ENCODE results near the gene EFS.

The EFS gene

DNA sequence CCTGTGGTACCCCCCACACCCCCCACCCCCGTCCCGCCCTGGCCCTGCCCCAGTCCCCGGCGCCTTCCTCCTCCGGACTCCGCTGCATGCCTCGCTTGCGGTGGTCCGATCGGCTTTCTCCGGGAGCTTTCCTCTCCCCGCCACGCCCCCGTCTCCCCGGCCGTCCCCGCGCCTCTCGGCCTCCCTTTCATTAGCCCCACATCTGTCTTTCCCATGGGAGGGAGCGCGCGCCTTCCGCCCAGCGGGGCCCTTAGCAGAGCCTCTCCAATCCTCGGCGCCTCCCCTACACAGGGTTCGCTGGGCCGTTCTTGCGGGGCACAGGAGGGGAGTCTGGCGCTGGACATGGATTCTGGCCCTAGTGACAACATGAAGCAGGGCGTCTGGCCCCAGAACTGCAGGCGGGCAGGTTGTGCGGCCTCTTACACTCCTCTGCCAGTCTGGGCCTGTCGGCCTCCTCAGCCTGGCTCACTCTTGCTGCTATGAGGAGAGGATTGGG is 1.5 kb upstream of the EFS start:
- H3K36me3 ChIP-seq (ENCODE audit: insufficient read depth, low read length): no peaks in the 10 kb centered on the region
- H3K4me1 ChIP-seq (ENCODE audit: insufficient read depth, low read length): no peaks in the 10 kb centered on the region
- no peak for ATAC-seq (ENCODE audit: insufficient read depth, low read depth)
- no peaks in the 10 kb centered on the region for H3K79me2 ChIP-seq (ENCODE audit: insufficient read depth, low read length)
- H3K27ac ChIP-seq (ENCODE audit: low read length): no peak overlapping the region
- H3K4me3 ChIP-seq (ENCODE audit: low read depth in 1 of 2, low read length in 2 of 2): no peak overlapping the region
- H3K4me2 ChIP-seq (ENCODE audit: insufficient read depth, low read length): no peak overlapping the region
- no peak overlapping the region for H3K9ac ChIP-seq (ENCODE audit: low read depth, low read length)
- no peak for DNase-seq
- no peak overlapping the region for H2AFZ ChIP-seq (ENCODE audit: low read depth, low read length)
- no peaks in the 10 kb centered on the region for H4K20me1 ChIP-seq (ENCODE audit: insufficient read depth, low read length)
- H3K9me3 ChIP-seq (ENCODE audit: insufficient read depth, low read length, severe bottlenecking): no peaks in the 10 kb centered on the region
- peaks cover 3% of the 10 kb centered on the region for H3K27me3 ChIP-seq (ENCODE audit: insufficient read depth, low read length, poor library complexity)
- TF ChIP-seq, protein P1, sequence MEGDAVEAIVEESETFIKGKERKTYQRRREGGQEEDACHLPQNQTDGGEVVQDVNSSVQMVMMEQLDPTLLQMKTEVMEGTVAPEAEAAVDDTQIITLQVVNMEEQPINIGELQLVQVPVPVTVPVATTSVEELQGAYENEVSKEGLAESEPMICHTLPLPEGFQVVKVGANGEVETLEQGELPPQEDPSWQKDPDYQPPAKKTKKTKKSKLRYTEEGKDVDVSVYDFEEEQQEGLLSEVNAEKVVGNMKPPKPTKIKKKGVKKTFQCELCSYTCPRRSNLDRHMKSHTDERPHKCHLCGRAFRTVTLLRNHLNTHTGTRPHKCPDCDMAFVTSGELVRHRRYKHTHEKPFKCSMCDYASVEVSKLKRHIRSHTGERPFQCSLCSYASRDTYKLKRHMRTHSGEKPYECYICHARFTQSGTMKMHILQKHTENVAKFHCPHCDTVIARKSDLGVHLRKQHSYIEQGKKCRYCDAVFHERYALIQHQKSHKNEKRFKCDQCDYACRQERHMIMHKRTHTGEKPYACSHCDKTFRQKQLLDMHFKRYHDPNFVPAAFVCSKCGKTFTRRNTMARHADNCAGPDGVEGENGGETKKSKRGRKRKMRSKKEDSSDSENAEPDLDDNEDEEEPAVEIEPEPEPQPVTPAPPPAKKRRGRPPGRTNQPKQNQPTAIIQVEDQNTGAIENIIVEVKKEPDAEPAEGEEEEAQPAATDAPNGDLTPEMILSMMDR (IDR thresholded peaks at IDR 0.05; ENCODE audit: borderline replicate concordance, extremely low read depth, low read length, poor library complexity, severe bottlenecking): no peak
- TF ChIP-seq EZH2 (IDR thresholded peaks at IDR 0.05; ENCODE audit: borderline replicate concordance, low read depth, low read length, severe bottlenecking): no peak

DNA sequence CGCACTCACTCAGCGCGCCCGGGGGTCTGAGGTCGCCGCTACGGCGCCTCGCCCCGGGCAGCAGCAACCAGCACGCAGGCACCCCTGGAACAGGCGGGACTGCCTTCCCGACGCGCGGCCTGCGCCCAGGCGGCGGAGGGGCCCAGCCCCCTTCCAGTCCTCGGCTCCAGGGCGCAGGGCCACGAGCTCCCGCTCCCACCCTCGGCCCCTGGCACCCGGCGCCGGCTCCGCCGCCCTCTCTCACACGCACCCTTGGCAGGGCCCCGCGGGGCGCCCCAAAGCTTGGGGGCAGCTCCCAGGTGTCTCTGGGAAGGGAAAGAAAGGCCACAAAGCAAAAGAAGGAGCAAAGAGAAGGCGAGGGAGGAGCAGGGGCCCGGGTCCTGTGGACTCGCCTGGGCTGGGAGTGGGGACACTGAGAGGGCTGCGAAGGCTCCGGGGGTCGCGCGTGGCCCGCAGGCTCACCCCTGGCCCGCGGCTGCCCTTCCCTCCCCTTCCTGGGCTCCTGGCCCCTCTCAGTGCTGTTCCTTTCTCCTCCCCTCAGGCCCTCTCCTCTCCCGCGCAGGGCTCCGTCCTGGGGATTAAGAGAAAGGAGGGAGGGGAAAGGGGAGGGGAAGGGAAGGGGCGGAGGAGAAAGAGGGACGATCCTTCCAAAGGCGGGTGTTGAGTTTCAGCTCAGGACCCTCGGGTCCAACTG is 907 bp upstream of the EFS start:
- Histone ChIP-seq H3K36me3 (ENCODE audit: insufficient read depth, low read length) (no peaks in the 10 kb centered on the region), H3K9ac (ENCODE audit: low read depth, low read length) (no peak overlapping the region), H3K27ac (ENCODE audit: low read length) (no peak overlapping the region), H3K27me3 (ENCODE audit: insufficient read depth, low read length, poor library complexity) (peaks cover 3% of the 10 kb centered on the region), H2AFZ (ENCODE audit: low read depth, low read length) (no peak overlapping the region), H3K4me2 (ENCODE audit: insufficient read depth, low read length) (no peak overlapping the region), H3K4me1 (ENCODE audit: insufficient read depth, low read length) (no peaks in the 10 kb centered on the region), H3K9me3 (ENCODE audit: insufficient read depth, low read length, severe bottlenecking) (no peaks in the 10 kb centered on the region), H3K79me2 (ENCODE audit: insufficient read depth, low read length) (no peaks in the 10 kb centered on the region), H3K4me3 (ENCODE audit: low read depth in 1 of 2, low read length in 2 of 2) (no peak overlapping the region), H4K20me1 (ENCODE audit: insufficient read depth, low read length) (no peaks in the 10 kb centered on the region)
- DNase-seq (no peak), ATAC-seq (ENCODE audit: insufficient read depth, low read depth) (no peak)
- TF ChIP-seq, protein P1 (IDR thresholded peaks at IDR 0.05; ENCODE audit: borderline replicate concordance, extremely low read depth, low read length, poor library complexity, severe bottlenecking): no peak
- TF ChIP-seq EZH2 (IDR thresholded peaks at IDR 0.05; ENCODE audit: borderline replicate concordance, low read depth, low read length, severe bottlenecking): no peak

- DNase-seq (no peak), ATAC-seq (ENCODE audit: insufficient read depth, low read depth) (no peak)
- no peaks in the 10 kb centered on the region for H3K36me3 ChIP-seq (ENCODE audit: insufficient read depth, low read length)
- TF ChIP-seq EZH2 (IDR thresholded peaks at IDR 0.05; ENCODE audit: borderline replicate concordance, low read depth, low read length, severe bottlenecking): no peak
- TF ChIP-seq, protein P1 (IDR thresholded peaks at IDR 0.05; ENCODE audit: borderline replicate concordance, extremely low read depth, low read length, poor library complexity, severe bottlenecking): no peak
- H4K20me1 ChIP-seq (ENCODE audit: insufficient read depth, low read length): no peaks in the 10 kb centered on the region
- no peak overlapping the region for H3K27ac ChIP-seq (ENCODE audit: low read length)
- no peaks in the 10 kb centered on the region for H3K9me3 ChIP-seq (ENCODE audit: insufficient read depth, low read length, severe bottlenecking)
- peaks cover under 1% of the 10 kb centered on the region for H3K27me3 ChIP-seq (ENCODE audit: insufficient read depth, low read length, poor library complexity)
- no peaks in the 10 kb centered on the region for H3K79me2 ChIP-seq (ENCODE audit: insufficient read depth, low read length)
- no peak overlapping the region for H3K4me2 ChIP-seq (ENCODE audit: insufficient read depth, low read length)
- no peak overlapping the region for H3K9ac ChIP-seq (ENCODE audit: low read depth, low read length)
- H3K4me1 ChIP-seq (ENCODE audit: insufficient read depth, low read length): no peaks in the 10 kb centered on the region
- H3K4me3 ChIP-seq (ENCODE audit: low read depth in 1 of 2, low read length in 2 of 2): no peak overlapping the region
- no peak overlapping the region for H2AFZ ChIP-seq (ENCODE audit: low read depth, low read length)
Measured at GRCh38 chr14:23364164-23365035, 572 bp downstream of the EFS start.
